Fibroblast of lung (primary cell): ENCODE data around the gene PKD1L1.

ENCODE experiments used
- CTCF ChIP-seq, 2 donors: IDR thresholded peaks in 1 of 2; conservative IDR thresholded peaks in 1 of 2; 1 replicate in 1 of 2; 2 replicates in 1 of 2; pipeline ENCODE4 v1.5.1; 2011 to 2012; ENCODE audit warnings: low read length in 2 of 2, control low read depth in 1 of 2, inconsistent platforms in 1 of 2, low read depth in 1 of 2, mild to moderate bottlenecking in 1 of 2
- EZH2 ChIP-seq: IDR thresholded peaks from 2 replicates; pipeline ENCODE4 v1.5.1; 2012; ENCODE audit warnings: low read length, control low read depth, mild to moderate bottlenecking; ENCODE audit errors: missing control alignments

GRCh38 chr7:47873762-47874161 lies 74.5 kb downstream of the PKD1L1 start:
- no peak for TF ChIP-seq CTCF (conservative IDR thresholded peaks at IDR 0.05 in 1 of 2, IDR thresholded peaks at IDR 0.05 in 1 of 2; ENCODE audit: low read depth in 1 of 2, low read length in 2 of 2)
- TF ChIP-seq EZH2: no peak
